ENCODE results near the gene SIRT3.
"Not testable (repeated sequence)": the region's sequence is repeated elsewhere in the genome, so short reads cannot be mapped to it uniquely, and the experiment has no call there.

SIRT3 gene

GRCh38 chr11:238346-238745, 2.2 kb upstream of the SIRT3 start:
- not testable (repeated sequence) for DNase-seq

- peak; percentile 82 for DNase-seq
Measured at GRCh38 chr11:236774-237767, 929 bp upstream of the SIRT3 start, which contains the start of gene PSMD13. Gene PSMD13 (plus strand): TSS chr11:236976. CDS start chr11:237050, 74 bp downstream.

- DNase-seq, result no peak
Measured at GRCh38 chr11:235609-235996, 539 bp downstream of the SIRT3 start.

GRCh38 chr11:235180-235579, 962 bp downstream of the SIRT3 start:
- no peak for DNase-seq

- DNase-seq, result no peak
Measured at GRCh38 chr11:232783-233565, 3.2 kb downstream of the SIRT3 start.

- DNase-seq, result no peak
Measured at GRCh38 chr11:230431-230830, 5.7 kb downstream of the SIRT3 start.

- DNase-seq, result no peak
Measured at GRCh38 chr11:227824-228379, 8.2 kb downstream of the SIRT3 start.

- no peak for DNase-seq
Measured at GRCh38 chr11:225734-226453, 10.2 kb downstream of the SIRT3 start.

GRCh38 chr11:224424-224823, 11.7 kb downstream of the SIRT3 start:
- no peak for DNase-seq

- no peak for DNase-seq
Measured at GRCh38 chr11:223884-224283, 12.3 kb downstream of the SIRT3 start.

GRCh38 chr11:223026-223789, 12.9 kb downstream of the SIRT3 start:
- no peak for DNase-seq

GRCh38 chr11:221998-222789, 13.9 kb downstream of the SIRT3 start:
- no peak for DNase-seq

GRCh38 chr11:221539-221938, 14.6 kb downstream of the SIRT3 start:
- no peak for DNase-seq

- peak; percentile 71 for DNase-seq
Measured at GRCh38 chr11:220641-221215, 15.4 kb downstream of the SIRT3 start.

- no peak for DNase-seq
Measured at GRCh38 chr11:218815-219593, 17.1 kb downstream of the SIRT3 start.

- no peak for DNase-seq
Measured at GRCh38 chr11:217704-218103, 18.4 kb downstream of the SIRT3 start.

- DNase-seq, result no peak
Measured at GRCh38 chr11:216081-216974, 19.8 kb downstream of the SIRT3 start.

GRCh38 chr11:215581-216037, 20.5 kb downstream of the SIRT3 start:
- DNase-seq, result no peak

GRCh38 chr11:214083-214482, 22.1 kb downstream of the SIRT3 start:
- no peak for DNase-seq
